ENCODE measurements around the gene ADGRL3.

The ADGRL3 gene

DNA sequence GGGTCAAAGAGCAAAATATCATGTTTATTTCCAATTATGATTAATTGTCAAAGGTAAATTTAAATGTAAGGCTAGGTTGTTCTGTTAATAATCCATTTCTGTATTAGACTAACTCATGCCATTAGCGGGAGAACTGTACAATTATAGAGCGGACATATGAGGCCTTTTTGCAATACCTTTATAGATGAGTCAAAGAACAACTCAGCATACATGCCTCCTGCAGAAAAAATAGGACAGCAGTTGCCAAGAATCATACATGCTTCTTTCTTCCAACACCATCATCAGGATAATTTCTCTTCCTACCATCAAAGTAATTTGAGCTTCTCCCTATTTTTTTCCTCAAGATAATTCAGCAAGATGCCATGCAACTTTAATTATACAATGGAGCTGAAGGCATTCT, 917.8 kb downstream of the ADGRL3 start:
- no peaks in the 10 kb centered on the region for H3K36me3 Mint-ChIP-seq

DNA sequence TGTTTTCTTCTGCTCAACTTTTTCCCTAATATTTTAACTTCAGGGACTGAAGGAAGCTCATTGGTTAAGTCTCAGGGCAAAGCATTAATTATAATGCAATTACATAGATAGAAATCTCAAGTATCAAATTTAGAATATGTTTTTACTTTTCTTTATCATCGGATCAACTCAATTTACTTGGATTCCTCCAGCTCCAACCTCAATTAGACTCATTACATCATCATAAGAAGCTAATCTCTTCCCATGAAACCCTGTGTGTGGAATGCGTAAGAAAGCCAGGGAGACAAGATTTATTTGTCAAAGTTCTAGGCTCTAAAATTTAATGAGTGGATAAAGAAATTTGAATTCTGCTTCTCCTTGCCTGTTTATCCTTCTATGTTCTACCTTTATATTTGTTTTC, 918.4 kb downstream of the ADGRL3 start:
- Mint-ChIP-seq H3K36me3 (no peaks in the 10 kb centered on the region), H3K4me3 (no peak overlapping the region), H3K27ac (no peak overlapping the region), H3K27me3 (no peaks in the 10 kb centered on the region), H3K9me3 (no peaks in the 10 kb centered on the region), H3K4me1 (no peaks in the 10 kb centered on the region)
- ATAC-seq (ENCODE audit: low read depth) (no peak), DNase-seq (ENCODE audit: low spot score in 2 of 2) (no peak)

More for the DNA sequence above, 917.8 kb downstream of the ADGRL3 start:
- H3K27ac Mint-ChIP-seq: no peak overlapping the region
- no peaks in the 10 kb centered on the region for H3K4me1 Mint-ChIP-seq
- no peak for ATAC-seq (ENCODE audit: low read depth)
- H3K4me3 Mint-ChIP-seq: no peak overlapping the region
- no peak for DNase-seq (ENCODE audit: low spot score in 2 of 2)
- no peaks in the 10 kb centered on the region for H3K27me3 Mint-ChIP-seq
- H3K9me3 Mint-ChIP-seq: no peaks in the 10 kb centered on the region

DNA sequence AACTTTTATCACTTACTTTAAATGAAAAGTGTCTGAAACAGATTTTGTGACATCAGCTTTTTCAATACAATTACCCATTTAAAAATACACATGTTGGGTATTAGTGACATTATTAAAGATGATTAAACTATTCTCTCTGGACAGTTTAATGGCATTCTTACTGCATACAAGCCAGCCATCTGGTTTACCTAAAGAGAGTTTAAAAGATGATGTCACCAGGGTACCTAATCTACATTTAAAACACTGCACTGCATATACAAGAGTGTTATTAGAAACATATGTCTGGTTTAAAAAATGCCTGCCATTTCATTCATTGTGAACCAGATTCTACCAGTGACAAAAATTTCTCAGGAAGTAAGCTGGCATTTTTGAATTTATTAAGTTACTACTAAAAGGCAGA, 919.1 kb downstream of the ADGRL3 start:
- Mint-ChIP-seq H3K4me1 (no peaks in the 10 kb centered on the region), H3K9me3 (no peaks in the 10 kb centered on the region), H3K27me3 (no peaks in the 10 kb centered on the region), H3K4me3 (no peak overlapping the region), H3K36me3 (no peaks in the 10 kb centered on the region), H3K27ac (no peak overlapping the region)
- ATAC-seq (ENCODE audit: low read depth) (no peak), DNase-seq (ENCODE audit: low spot score in 2 of 2) (no peak)

DNA sequence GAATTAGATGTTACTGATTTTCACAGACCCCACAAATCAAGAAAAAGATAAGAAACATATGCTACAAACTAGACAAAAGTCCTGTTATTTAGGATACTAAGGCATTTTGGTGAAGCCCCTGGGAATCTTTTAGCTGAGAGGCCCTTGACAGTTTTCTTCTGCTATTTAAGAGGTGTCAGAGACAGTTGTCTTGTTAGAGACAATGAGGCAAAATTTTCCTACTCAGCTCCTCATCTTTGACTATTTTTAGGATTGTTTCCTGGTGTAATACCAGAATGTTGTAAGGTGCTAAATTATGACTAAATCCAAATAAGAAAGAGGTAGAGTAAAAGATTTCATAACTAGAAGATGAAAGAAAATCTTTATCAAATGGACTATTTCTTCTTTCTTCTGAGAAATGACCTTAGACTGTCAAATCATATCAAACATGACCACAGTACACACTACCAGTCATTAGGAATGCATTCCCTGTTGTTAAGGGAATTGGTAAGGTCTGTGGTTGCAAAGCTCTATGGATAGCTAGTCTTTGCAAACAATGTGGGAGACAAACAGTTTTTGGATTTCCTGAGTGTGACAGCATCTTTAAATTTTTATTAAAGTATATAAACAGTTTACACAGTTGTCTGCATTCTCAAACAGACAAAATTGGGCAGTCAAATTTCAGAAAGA, 926.1 kb downstream of the ADGRL3 start:
- H3K9me3 Mint-ChIP-seq: no peaks in the 10 kb centered on the region
- ATAC-seq (ENCODE audit: low read depth) (no peak), DNase-seq (ENCODE audit: low spot score in 2 of 2) (no peak)

More for the DNA sequence above, 926.1 kb downstream of the ADGRL3 start:
- H3K4me1 Mint-ChIP-seq: no peaks in the 10 kb centered on the region
- no peak overlapping the region for H3K4me3 Mint-ChIP-seq
- H3K27me3 Mint-ChIP-seq: no peaks in the 10 kb centered on the region
- no peaks in the 10 kb centered on the region for H3K36me3 Mint-ChIP-seq
- H3K27ac Mint-ChIP-seq: no peak overlapping the region
